PFSK-1 (cell line): ENCODE data around the gene ATP13A3.

Source experiments
- FOXP2 ChIP-seq: optimal IDR thresholded peaks from 2 replicates; pipeline ENCODE3; 2011; ENCODE audit warnings: borderline replicate concordance, control low read depth, inconsistent platforms; ENCODE audit not compliant: insufficient read depth; ENCODE audit errors: extremely low read length, extremely low read depth
- POLR2AphosphoS5 ChIP-seq: IDR thresholded peaks from 2 replicates; pipeline ENCODE4 v1.6.1; 2012; ENCODE audit warnings: low read depth, mild to moderate bottlenecking, control low read depth, low read length, moderate library complexity
- SIN3A ChIP-seq: IDR thresholded peaks from 2 replicates; pipeline ENCODE4 v1.6.1; 2012; ENCODE audit warnings: mild to moderate bottlenecking, low read length, moderate library complexity, borderline replicate concordance; ENCODE audit not compliant: insufficient read depth
- TAF1 ChIP-seq: IDR thresholded peaks from 2 replicates; pipeline ENCODE4 v1.6.1; 2012; ENCODE audit warnings: low read length, control low read depth, borderline replicate concordance; ENCODE audit not compliant: insufficient read depth
- TF ChIP-seq, protein P1 (sequence below), 2 experiments: IDR thresholded peaks; 2 replicates each; pipeline versions ENCODE4 v1.6.1 to v1.8.0; 2011 to 2012; ENCODE audit warnings: low read depth in 2 of 2, low read length in 2 of 2, control low read depth in 1 of 2, inconsistent platforms in 1 of 2, mild to moderate bottlenecking in 1 of 2, moderate library complexity in 1 of 2; ENCODE audit not compliant: insufficient read depth in 1 of 2

The ATP13A3 gene

DNA sequence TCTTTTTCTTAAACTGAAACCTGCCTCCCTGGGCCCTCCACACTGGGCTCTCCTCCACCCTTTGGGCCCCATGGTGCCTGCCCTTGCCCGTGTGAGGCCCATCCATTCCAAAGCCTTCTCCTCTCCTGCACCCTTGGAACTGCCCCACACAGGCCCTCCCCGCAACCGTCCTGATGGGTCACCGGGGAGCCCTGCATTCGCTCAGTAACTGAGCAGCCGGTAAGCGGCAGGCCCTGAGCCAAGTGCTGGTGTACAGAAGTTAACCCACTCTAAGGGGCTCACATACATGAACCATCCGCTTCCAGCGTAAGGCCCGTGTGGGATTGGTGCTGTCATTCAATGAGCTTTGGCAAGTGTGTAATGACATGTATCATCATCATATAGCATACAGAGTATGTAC is 111.9 kb downstream of the ATP13A3 start:
- TF ChIP-seq TAF1 (no peak), SIN3A (no peak), POLR2AphosphoS5 (no peak)
- TF ChIP-seq, protein P1, sequence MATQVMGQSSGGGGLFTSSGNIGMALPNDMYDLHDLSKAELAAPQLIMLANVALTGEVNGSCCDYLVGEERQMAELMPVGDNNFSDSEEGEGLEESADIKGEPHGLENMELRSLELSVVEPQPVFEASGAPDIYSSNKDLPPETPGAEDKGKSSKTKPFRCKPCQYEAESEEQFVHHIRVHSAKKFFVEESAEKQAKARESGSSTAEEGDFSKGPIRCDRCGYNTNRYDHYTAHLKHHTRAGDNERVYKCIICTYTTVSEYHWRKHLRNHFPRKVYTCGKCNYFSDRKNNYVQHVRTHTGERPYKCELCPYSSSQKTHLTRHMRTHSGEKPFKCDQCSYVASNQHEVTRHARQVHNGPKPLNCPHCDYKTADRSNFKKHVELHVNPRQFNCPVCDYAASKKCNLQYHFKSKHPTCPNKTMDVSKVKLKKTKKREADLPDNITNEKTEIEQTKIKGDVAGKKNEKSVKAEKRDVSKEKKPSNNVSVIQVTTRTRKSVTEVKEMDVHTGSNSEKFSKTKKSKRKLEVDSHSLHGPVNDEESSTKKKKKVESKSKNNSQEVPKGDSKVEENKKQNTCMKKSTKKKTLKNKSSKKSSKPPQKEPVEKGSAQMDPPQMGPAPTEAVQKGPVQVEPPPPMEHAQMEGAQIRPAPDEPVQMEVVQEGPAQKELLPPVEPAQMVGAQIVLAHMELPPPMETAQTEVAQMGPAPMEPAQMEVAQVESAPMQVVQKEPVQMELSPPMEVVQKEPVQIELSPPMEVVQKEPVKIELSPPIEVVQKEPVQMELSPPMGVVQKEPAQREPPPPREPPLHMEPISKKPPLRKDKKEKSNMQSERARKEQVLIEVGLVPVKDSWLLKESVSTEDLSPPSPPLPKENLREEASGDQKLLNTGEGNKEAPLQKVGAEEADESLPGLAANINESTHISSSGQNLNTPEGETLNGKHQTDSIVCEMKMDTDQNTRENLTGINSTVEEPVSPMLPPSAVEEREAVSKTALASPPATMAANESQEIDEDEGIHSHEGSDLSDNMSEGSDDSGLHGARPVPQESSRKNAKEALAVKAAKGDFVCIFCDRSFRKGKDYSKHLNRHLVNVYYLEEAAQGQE (IDR thresholded peaks at IDR 0.05; ENCODE audit: insufficient read depth in 1 of 2, low read depth in 2 of 2, low read length in 2 of 2): no peak

DNA sequence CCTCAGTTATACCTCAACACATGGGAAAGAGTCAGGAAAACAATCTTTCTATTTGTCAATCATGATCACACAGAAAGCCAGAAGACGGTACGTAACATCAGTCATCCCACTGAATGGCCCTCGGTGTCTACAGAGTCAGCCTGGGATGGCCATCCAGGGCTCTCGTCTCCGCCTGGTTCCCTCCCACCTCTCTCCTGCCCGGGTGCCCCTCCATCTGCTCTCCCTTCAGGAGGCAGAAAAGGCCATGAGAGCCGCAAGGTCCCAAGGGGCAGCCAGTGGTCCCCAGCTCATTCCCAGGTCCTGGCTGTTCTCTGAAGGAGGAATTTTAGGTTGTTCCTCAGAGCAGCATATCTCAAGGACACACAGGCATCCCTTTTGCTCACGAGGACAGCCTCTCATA is 112.9 kb downstream of the ATP13A3 start:
- TF ChIP-seq POLR2AphosphoS5: no peak
- TF ChIP-seq, protein P1 (IDR thresholded peaks at IDR 0.05; ENCODE audit: insufficient read depth in 1 of 2, low read depth in 2 of 2, low read length in 2 of 2): no peak
- no peak for TF ChIP-seq FOXP2
- no peak for TF ChIP-seq SIN3A
- no peak for TF ChIP-seq TAF1

DNA sequence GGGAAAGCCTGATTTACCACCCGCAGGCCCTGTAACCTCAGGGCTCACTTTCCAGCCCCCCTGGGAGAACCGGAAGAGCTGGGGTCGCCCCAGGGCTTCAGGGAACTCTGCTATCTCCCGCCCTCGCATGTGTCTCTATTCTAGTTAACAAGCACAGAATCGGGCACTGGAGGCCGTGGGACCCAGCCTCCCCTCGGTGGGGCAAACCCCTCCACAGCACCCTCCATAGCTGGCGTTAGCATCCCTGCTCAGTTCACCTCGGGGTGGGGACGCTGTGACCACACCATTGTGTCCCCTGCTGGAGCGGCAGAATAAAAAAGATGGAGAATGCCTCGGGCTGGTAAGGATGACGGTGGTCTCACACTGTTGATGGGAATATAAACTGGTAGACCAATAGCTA is 113.8 kb downstream of the ATP13A3 start:
- no peak for TF ChIP-seq SIN3A
- no peak for TF ChIP-seq TAF1
- no peak for TF ChIP-seq POLR2AphosphoS5
- TF ChIP-seq, protein P1 (IDR thresholded peaks at IDR 0.05; ENCODE audit: insufficient read depth in 1 of 2, low read depth in 2 of 2, low read length in 2 of 2): no peak
- no peak for TF ChIP-seq FOXP2

- TF ChIP-seq SIN3A (no peak), POLR2AphosphoS5 (no peak), FOXP2 (no peak), TAF1 (no peak)
- TF ChIP-seq, protein P1 (IDR thresholded peaks at IDR 0.05; ENCODE audit: insufficient read depth in 1 of 2, low read depth in 2 of 2, low read length in 2 of 2): no peak
Measured at GRCh38 chr3:194370753-194371152, 116.0 kb downstream of the ATP13A3 start.
